ENCODE data around the gene GNS.
"Not testable (repeated sequence)": the region's sequence is repeated elsewhere in the genome, so short reads cannot be mapped to it uniquely, and the experiment has no call there.

GNS gene

DNA sequence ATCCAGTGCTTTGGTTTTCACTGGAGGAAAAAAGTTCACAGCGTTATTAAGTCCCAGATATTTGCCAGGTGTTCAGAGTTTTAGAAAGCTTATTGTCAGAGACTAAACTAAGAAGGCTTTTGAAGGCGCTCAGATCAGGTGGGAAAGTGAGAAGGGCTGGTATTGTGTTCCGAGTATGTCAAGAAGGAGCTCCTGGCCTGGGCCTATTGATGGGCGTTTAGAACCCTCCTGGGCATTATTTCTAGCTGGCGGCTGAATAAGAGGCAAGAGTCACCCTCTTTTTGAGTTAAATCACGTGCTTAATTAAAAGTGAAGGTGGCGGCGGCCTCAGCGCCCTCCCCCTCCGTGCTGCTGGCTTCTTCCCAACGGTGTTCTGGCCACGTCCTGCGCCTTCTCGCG is 20.9 kb upstream of the GNS start:
- DNase-seq (ENCODE audit: low spot score) (no peak), FAIRE-seq (no peak)

DNA sequence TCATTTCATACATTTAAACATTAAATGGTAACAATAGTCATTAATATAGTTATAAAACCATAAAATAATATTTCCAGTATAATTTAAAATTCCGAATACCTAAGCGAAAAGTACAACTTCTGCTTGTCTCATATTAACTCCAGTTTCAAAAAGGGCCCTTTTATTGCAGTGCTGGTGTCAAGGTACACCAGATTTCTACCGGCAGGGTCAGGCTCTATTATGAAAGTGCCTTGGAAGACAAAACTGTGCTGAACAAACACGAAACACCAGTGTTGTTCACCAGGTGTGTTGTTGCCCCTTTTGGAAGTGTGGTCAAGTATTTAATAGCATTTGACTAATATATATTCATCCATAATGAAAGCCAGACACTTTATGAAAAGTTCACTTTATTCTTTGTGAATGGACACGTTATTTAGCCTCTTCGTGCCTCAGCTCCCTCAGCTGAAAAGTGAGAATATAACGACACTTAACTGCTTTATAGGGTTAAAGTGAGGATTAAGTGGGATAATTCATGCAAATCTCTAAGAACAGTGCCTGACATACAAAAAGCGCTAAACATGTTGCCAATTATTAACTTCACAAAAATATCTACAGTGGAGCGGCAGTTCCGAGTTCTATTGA is 20.3 kb upstream of the GNS start:
- DNase-seq (ENCODE audit: low spot score) (no peak), FAIRE-seq (no peak)

DNA sequence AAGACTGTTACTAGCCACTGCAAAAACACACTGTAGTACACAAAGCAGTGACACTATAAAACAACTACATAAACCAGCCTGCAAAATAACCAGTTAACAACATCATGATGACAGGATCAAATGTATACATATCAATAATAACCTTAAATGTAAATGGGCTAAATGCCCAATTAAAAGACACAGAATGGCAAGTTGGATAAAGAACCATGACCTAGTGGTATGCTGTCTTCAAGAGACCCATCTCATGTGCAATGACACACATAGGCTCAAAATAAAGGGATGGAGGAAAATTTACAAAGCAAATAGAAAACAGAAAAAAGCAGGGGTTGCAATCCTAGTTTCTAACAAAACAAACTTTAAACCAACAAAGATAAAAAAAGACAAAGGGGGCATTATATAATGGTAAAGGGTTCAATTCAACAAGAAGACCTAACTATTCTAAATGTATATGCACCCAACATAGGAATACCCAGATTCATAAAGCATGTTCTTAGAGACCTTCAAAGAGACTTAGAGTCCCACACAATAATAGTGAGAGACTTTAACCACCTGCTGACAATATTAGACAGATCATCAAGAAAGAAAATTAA is 16.0 kb upstream of the GNS start:
- DNase-seq (ENCODE audit: low spot score); FAIRE-seq: not testable (repeated sequence)

DNA sequence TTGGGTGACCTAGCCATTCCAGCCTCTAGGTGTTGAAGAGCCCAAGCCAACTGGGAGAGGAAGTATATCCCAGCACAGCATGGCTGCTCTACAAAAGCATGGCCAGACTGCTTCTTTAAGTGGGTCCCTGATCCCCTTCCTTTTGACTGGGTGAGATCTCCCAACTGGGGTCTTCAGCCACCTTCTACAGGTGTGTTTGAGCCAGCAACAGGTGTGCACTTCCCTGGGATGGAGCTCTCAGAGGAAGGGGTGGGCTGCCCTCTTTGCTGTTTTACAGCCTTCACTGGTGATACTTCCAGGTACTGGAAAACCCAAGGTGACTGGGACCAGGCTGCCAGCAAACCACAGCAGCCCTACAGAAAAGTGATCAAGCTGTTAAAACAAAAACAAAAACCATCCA is 14.2 kb upstream of the GNS start:
- DNase-seq (ENCODE audit: low spot score) (no peak), FAIRE-seq (no peak)

DNA sequence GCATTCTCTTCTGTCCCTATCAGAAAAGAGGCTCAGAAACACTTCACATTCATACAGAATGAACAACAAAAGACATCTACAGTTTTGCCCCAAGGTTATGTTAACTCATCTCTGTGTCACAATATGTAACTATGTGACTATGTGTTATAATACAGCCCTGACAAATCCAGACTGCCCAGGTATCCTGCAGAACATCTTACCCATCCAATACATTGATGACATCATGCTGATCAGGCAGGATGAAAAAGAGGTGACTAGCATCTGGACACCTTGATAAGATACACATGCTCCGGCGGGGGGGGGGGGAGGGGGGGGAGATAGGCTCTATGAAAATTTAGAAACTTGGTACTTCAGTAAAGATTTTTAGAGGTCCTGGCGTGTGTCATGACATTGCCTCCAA is 8.3 kb upstream of the GNS start:
- FAIRE-seq (no peak), DNase-seq (ENCODE audit: low spot score) (no peak)

DNA sequence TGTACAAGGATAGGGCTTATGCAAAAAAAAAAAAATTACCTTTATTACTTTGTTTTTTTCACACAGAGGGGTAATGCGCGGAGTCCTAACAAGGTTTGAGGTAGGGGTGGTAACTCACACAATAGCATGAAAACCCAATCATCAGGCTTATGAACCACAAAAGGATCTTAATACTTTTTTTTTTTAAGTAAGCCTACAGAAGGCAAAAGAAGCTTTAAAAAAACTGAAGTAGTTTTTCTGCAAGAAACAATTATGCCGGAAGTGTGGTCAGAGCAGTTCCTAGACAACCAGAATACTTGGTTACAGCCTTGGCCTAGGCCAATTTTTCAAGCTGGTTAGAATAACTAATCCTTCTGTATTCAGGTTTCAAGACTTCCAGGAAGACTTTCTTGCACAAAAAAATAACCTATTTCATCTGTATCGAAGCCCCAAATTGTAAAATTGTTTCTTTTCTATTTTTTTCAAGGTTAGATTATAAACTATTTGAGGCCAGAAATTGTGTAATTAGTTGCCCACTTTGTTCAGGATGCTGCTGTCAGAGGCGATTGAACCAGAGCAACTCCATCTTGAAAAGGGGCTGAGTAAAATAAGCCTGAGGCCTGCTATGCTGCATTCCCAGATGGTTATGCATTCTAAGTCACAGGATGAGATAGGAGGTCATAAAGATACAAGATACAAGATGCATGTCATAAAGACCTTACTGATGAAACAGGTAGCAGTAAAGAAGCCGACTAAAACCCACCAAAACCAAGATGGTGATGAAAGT is 1.8 kb upstream of the GNS start:
- FAIRE-seq (no peak), DNase-seq (ENCODE audit: low spot score) (no peak)

DNA sequence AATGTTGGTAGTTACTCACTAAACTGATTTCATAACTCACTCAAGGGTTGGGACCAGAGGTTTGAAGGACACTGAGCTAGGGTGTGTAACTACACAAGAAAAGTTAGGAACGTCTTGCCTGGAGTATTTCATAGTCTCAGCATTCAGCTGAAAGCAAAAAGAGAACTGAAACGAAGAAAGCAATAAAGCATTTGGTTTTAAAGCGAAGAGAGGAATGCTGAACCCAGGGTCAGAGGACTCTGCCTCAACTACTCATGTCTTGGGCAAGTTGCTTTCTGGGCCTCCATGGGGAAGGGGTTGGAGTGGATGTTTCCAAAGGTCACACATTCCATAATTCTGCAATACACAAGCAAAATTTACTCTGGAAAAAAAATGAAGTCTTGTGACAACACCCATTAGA is 1.4 kb downstream of the GNS start:
- no peak for FAIRE-seq
- no peak for DNase-seq (ENCODE audit: low spot score)

DNA sequence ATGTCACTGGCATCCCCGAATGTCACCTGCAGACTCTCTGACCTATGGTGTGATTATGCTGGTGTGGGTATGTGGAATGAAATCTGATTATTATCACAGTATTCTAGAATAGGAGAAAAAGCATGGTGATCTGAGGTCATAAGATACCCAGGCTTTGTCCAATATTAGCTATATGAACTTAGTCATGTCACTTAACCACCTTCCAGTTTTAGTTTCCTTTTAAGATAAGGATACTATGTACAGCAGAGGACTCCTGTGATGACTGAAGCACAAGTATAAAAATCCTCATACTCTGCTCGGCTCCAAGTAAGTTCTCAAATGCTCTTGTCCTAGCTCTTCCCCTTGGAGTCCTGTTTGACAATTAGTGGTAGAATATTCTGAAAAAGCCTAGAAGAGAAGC is 2.8 kb downstream of the GNS start:
- no peak for DNase-seq (ENCODE audit: low spot score)
- no peak for FAIRE-seq

DNA sequence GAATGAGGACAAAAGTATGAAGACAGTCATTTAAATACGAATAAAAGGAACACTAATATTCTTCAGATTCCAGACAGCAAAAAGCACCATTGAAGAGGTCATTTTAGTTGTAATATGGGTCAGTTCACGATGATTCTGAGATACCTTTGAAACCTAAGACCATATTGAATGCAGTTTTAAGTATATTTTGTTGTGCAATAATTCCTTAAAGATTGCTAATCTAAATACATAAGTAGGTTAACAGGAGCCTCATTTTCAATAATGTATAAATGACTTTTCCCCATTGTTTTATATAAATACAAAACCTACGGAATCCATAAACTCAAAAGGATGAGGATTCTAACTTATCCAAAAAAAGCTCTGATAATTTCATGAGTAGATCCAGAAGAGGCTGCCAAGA is 5.8 kb downstream of the GNS start:
- no peak for FAIRE-seq

DNA sequence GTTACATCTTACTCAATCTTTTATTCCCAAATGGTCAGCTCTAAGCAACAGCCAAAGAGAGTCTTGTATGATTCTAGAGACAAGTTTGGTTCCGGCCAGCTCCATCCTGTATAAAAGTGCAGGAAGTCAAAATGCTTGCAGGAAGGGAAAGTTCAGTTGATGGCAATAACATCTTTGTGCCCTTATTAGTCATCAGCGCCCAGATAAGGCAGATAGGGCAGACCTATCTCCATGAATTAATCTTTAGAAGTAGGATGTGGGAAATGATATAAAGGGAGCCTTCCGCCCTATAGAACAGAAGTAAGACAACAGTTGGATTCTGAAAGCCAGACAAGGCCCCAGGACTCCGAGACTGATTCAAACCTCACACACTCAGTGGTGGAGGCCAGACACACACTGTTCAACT is 6.4 kb downstream of the GNS start:
- no peak for FAIRE-seq
- no peak for DNase-seq (ENCODE audit: low spot score)

More for the DNA sequence above, 5.8 kb downstream of the GNS start:
- DNase-seq (ENCODE audit: low spot score): no peak

DNA sequence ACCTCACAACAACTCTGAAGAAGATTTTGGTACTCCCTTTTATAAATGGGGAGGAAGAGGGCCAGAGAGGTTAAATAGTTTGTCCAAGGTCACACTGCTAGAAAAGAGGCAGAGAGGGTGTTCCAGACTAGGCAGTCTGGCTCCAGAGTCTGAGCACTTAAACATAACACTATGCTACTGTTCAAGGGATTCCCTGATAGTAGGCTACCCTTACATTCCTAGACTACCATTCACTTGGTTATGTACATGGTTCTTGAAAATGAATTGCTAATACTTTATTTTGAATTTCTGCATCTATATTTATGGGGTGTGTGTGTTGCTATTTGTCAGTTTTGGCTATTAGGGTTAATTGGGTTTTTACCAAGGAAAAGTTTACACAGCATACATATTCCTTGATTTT is 7.2 kb downstream of the GNS start:
- FAIRE-seq: no peak
- no peak for DNase-seq (ENCODE audit: low spot score)

DNA sequence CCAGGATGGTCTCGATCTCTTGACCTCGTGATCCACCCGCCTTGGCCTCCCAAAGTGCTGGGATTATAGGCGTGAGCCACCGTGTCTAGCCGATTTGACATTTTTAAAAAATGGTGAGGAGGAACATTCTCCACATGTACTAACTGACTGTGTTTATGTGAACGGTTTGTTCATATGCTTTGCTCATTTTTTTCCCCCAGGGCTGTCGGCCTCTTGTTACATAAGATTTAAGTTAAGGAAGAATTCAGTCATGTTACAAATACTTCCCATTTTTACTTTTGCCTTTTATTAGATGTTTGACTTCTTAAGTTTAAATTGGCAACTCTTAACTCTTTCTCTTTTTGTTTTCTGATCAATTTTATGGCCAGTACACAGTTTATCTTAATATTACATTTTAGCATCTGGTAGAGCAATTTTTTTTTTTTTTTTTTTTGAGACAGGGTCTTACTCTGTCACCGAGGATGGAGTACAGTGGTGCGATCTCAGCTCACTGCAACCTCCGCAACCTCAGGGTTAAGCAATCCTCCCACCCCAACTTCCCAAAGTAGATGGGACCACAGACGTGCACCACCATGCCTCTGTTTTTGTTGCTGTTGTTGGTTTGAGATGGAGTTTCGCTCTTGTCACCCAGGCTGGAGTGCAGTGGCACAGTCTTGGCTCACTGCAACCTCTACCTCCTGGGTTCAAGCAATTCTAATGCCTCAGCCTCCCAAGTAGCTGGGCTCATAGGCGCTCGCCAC is 9.6 kb downstream of the GNS start:
- no peak for FAIRE-seq
- no peak for DNase-seq (ENCODE audit: low spot score)

DNA sequence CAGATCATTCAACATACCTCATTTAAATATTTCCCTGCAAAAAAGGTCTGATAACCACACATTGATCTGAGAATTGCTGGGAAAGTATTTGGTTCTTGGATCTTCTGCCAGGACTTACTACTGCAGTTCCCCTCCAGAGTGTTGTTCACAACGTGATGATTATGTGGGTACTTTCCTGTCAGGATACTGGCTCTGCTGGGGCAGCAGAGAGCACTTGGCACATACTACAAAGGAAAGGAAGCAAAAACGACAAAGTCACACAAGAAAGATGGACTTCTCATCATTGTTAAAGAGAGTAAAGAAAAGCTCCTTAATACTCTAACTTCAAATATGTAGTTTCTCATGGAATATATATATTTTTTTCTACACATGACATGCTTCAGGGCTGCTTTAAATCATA is 11.5 kb downstream of the GNS start:
- FAIRE-seq (no peak), DNase-seq (ENCODE audit: low spot score) (no peak)

DNA sequence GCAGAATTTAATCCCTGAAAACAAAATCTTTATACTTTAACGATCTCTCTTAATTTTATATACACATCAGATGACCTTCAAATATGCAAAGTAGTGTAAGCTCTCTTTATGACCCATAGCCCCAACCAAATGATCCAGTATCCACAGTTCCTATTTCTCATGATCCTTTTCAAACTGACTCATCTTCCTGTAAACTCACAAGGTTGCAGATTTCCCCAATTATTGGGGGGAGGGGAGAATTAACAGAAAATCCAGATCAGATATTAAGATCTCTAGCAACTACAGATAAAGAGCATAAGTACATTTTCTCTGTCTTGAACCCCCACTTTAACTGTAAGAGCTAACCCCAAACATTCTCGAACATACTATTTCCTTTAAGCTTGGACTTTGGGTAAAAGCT is 12.5 kb downstream of the GNS start:
- no peak for FAIRE-seq
- DNase-seq (ENCODE audit: low spot score): no peak

DNA sequence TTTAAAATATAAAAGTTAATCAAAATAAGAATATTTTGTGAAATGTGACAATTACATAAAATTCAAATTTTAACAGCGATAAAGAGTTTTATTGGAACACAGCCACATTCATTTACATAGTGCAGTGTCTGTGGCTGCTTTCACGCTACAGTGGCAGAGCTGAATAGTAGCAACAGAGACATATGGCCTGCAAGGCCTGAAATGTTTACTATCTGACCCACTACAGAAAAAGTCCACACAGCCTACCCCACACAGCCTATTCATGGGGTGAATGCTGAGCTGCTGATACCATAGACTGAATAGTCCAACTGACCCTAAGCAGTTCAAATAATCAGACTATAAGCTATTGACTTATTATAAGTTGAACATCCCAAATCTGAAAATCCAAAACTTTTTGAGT is 13.2 kb downstream of the GNS start:
- DNase-seq (ENCODE audit: low spot score): no peak
- no peak for FAIRE-seq

DNA sequence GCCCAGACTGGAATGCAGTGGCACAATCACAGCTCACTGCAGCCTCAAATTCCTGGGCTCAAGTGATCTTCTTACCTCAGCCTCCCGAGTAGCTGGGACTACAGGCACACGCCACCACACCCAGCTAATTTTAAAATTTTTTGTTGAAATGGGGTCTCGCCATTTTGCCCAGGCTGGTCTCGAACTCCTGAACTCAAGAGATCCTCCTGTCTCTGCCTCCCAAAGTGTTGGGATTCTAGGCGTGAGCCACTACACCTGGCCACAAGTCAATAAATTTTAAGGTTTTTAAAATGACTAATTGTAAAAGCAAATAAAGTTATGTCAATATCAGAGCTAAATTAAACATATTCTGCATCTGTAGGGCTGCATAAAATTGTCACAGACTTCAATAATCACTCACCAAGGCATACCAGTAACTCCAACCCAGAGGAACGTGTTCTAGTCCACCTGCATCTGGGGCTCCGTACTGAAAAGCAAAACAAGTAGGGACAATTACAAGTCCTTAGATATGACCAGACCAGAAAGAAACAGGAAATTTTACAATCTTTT is 13.9 kb downstream of the GNS start:
- DNase-seq (ENCODE audit: low spot score) (no peak), FAIRE-seq (no peak)

DNA sequence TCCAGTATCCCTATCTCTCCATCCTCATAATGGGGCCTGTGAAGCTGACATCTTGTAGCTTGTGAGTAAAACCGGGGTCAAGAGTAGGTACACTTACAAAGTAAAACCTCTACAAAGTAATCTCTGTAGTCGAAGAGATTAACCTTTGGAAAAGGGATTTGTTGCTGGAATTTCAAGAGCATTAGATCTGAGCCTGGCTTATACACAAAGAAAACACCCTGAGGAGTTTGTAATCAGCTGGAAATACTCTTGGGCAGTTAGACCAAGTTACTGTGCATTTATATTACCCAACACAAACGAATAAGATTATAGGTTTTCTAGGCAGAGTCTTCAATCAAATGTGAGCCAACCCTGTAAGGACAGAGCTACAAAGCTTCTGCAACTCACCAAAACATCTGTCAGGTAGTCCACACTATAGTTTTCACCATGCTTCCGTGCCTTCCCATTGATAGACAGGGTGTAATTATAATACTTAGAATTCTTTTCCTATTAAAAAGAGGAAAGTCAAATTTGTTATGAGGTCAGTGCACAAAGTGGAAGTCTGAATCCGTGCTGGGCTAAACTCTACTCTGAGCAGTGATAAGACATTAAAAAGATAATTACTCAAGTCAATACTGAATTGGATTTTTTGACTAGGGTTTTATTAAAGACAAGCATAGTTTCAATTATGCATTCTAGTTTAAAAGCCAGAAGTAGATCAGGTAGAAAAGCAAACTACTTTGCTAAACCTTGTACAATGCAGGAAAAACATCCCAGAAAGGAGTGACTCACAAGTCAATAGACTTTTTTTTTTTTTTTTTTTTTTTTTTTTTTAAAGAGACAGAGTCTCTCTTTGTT is 14.6 kb downstream of the GNS start:
- DNase-seq (ENCODE audit: low spot score) (peak; percentile 29), FAIRE-seq (no peak)

DNA sequence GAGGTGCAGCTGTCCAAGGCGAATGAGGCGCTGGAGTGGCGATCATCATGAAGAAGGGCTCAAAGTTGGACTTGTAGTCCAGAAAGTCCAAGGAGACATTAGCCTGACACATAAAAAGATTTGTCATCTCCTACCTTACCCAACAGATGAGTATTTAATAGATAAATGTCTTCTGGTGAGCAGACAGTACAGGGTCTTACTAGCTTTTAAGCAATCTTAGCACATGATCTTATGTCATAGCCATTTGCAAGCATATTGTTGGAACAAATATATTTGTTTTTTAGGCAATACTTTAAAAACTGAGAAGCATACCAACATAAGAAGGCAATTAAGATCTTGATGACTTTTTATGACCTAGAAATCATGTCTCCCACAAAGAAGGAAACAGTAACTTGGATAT is 16.0 kb downstream of the GNS start:
- no peak for DNase-seq (ENCODE audit: low spot score)
- no peak for FAIRE-seq

DNA sequence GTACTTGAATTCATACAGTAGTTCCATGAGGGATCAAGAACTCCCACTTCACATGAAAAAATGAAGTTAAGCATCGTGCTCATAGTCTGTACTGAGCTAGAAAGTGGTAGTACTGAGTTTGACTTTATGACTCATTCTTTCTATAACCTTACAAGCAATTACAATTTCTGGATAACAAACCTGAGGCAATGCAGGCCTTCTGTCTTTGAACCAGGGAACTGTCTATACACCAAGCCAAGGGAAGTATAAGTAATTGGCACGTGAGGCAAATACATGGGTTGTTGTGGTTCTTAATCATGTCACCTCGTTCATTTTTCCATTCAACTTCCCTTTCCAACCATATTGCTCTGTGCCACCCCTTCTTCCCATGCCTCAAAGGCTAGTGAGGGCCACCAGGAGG is 16.8 kb downstream of the GNS start:
- no peak for FAIRE-seq
- DNase-seq (ENCODE audit: low spot score): no peak

DNA sequence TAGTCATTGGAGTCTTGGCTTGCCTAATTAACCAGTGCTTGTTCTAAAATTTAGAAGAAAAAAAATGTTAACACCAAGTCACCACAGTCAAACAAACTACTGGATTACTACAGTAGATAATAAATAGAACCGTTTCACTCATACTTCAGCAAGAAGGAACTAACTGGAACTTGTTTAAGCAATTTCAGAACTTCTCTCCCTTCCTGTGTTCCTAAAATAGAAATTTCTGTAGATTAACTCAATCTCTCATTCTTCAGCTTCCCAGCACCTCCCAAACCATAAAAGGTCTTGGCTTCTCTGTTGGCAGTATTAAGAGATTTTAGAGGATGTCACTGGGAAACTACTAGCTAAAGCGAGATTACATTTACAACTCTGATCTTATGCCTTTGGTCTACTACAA is 18.6 kb downstream of the GNS start:
- DNase-seq (ENCODE audit: low spot score) (no peak), FAIRE-seq (no peak)

DNA sequence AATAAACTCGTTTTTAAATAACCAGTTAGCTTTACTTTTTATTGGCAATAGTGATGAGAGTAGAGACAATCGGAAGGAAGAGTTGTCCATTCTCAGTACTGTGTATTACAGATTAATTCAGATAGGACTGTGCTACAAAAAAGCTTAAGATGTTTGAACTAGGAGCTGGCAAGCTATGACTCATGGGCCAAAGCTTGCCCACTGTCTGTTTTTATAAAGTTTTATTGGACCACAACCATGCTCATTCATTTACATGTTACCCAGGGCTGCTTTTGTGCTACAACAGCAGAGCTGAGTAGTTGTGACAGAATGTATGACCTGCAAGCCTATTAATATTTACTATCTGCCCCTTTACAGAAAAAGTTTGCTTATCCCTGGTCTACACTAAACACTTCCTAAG is 19.4 kb downstream of the GNS start:
- DNase-seq (ENCODE audit: low spot score) (no peak), FAIRE-seq (no peak)

Data from urothelium cell line (cell line).